DMS114 treated with DMSO at 0.1 percent for 48 hours (cell line): ENCODE data around the gene FNDC3B.
"Not testable (repeated sequence)": the region's sequence is repeated elsewhere in the genome, so short reads cannot be mapped to it uniquely, and the experiment has no call there.

Source experiments
- DNase-seq: peaks from one replicate; lab custom pipeline; 2025; ENCODE audit not compliant: unreplicated experiment; lab: John Stamatoyannopoulos, UW

Gene FNDC3B

DNA sequence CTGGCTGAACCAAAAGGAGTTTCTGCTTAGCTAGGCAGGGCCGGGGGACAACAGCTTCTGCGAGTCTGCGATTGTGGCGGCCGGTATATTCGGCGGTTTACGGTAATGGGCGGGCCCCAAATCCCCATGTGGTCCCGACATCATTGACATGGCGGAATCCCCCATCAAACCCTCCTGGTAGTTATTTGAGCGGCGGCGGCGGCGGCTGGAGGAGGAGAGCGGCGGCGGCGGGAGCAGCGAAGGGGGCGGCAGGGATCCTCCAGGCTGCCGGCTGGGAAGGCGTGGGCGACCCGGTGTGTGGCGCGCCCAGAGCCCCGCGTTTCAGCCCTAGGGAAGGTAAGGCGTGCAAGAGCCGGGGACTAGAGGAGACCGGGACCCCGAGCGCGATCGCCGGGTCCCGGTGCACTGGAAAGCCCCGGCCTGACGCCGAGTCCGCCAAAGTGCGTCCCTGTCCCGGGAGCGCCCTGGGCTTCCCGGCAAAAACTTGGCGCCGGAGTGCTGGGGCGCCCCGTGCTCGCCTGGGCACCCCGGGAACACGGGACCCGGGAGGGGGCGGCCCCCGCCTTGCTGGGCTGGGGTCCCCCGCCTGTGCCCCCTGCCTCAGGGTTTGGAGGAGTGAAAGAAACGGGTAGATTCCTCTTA, at the start of gene FNDC3B:
TSS of gene FNDC3B (plus strand) at position 143 of the 642 bp plus-strand sequence. CDS start 72,902 bp downstream, outside the sequence.
- DNase-seq: peak; percentile 79

DNA sequence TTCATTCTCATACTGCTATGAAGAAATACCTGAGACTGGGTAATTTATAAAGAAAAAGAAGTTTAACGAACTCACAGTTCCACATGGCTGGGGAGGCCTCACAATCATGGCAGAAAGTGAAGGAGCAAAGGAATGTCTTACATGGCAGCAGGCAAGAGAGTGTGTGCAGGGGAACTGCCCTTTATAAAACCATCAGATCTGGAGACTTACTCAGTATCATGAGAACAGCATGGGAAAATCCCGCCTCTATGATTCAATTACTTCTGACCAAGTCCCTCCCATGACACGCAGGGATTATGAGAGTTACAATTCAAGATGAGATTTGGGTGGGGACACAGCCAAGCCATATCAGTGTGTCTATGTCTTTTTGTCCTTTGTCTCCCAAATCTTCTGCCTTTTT, 49.1 kb upstream of the FNDC3B start:
- not testable (repeated sequence) for DNase-seq

- DNase-seq: no peak
Measured at GRCh38 chr3:171991166-171991565, 48.2 kb upstream of the FNDC3B start.

GRCh38 chr3:171994646-171995428, 44.5 kb upstream of the FNDC3B start:
- DNase-seq: no peak

- no peak for DNase-seq
Measured at GRCh38 chr3:171995486-171995885, 43.9 kb upstream of the FNDC3B start.

DNA sequence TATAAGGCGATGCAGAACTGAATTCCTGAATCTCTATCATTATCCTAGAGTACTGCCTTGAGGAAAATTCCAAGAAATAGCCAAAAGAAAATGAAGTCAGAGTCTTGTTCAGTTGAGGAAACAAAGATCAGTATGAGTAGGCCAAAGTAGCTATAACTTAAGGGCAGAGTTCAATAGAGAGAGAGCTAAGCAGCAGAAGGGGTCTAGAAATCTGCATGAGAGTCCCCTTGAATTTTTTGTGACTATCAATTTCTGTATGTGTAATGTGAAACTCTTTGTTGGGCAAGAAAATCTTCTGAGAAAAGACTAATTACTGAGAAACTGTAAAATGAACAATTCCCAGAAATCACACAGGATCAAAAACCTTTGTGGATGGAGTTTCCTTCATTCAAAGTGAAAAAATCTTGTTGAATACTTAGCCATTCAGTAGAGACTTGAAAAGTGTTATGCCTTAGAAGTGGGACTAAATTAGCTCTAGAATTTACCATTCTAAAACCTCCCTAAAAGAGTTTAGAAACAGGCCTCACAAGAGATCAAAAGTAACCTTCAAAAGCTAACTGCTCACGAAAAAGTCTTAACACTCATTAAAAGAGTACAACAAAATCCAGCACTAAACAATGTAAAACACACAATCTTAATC, 43.1 kb upstream of the FNDC3B start:
- DNase-seq: no peak

GRCh38 chr3:171998731-171999130, 40.6 kb upstream of the FNDC3B start:
- not testable (repeated sequence) for DNase-seq

GRCh38 chr3:172001616-172002015, 37.8 kb upstream of the FNDC3B start:
- DNase-seq: not testable (repeated sequence)

- no peak for DNase-seq
Measured at GRCh38 chr3:172002512-172003078, 36.8 kb upstream of the FNDC3B start.

DNA sequence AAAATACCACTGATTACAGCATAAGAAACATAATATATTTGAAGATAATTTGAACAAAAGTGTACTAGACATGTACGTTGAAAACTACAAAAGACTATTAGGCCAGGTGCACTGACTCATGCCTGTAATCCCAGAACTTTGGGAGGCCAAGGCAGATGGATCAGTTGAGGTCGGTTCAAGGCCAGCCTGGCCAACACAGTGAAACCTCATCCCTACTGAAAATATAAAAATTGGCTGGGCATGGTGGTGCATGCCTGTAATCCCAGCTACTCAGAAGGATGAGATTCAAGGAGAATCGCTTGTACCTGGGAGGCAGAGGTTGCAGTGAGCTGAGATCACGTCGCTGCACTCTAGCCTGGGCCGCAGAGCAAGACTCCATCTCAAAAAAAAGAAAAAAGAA, 36.2 kb upstream of the FNDC3B start:
- no peak for DNase-seq

GRCh38 chr3:172007065-172007370, 32.4 kb upstream of the FNDC3B start:
- DNase-seq: no peak

DNA sequence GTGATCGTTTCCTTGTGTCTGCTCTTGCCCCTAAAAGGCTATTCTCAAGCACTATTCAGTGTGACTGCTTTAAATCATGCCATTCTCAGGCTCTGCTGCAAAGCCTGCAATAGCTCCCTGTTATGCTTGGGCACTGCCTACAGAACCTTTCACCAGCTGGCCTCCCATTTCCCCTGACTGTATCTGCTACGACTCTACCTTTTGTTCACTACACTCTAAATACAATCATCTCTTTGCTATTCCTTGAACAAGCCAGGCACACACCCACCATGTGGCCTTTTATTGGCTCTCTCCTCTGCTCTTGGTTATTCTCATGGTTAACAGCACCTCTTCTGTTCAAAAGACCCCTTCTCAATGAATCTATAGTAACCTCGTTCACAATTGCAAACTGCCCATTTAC, 29.6 kb upstream of the FNDC3B start:
- no peak for DNase-seq

DNA sequence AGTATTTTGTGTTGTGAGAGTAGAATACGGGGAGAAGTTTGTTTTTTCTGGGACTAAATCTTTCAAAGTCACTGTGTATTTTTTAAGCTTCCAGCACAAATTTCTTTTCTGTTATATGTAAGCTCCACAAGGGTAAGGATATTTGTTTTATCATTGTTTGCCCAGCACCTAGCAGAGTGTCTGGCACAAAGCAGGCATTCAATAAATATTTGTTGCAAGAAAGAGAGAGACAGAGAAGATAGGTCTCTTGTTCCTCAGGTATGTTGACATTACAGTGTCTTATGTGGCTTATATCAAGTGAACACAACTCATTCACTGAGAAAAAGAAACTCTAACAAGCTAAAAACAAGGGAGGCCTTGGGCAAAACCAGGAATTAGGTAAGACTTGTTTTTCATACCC, 26.6 kb upstream of the FNDC3B start:
- DNase-seq: no peak

DNA sequence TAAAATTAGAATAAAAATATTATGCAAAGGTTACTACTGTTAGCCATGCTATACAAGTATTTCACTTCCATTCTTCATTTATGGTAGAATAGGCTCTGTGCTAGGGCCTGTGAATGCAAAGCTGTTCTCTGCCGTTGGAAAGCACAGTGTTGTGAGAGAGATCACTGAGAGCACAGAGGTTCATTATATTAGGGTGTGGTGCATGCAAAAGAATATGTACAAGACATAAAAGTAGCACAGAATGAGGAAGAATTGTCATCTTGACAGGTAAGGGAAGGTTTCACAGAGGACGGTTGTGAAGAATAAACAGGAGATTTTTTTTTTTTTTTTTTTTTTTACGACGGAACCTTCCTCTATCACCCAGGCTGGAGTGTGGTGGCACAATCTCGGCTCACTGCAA, 25.2 kb upstream of the FNDC3B start:
- no peak for DNase-seq

- DNase-seq: no peak
Measured at GRCh38 chr3:172018364-172018763, 21.0 kb upstream of the FNDC3B start.

GRCh38 chr3:172020763-172021162, 18.6 kb upstream of the FNDC3B start:
- no peak for DNase-seq

DNA sequence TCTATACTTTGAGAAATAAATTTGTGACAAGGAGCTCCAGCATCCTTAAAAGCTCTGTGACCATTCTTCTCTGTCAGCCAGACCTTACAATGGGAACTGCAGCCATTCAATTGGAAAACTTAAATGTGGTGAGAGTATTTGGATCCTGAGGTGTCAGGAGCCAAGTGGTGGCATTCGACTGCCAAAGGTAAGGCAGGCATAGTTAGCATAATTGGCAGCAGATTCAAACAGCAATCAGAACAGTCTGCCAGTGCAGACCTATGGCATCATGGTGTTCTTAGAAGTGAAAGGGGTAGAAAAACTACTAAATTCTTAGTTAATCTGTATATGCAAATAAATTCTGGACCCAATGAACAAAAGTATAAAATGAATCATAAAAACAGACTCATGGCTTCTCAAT, 18.2 kb upstream of the FNDC3B start:
- no peak for DNase-seq

DNA sequence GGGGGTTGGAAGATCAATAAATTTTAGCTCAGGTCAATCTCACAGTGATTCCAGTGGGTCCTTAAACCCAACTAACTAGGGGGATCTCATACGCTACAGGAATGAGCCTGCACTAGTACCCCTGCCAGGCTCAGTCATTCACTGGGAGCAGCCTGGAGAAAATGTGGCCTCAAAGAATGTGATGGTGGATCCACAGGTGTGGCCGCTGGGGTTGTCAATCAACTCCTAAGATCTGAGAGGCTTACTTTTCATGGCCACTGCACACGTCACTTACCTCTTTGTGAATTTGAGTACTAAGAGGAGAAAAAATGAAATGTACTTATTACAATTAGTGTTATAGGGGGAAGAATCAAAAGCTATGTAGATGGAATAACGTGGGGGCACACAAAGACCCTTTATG, 17.5 kb upstream of the FNDC3B start:
- DNase-seq: no peak

DNA sequence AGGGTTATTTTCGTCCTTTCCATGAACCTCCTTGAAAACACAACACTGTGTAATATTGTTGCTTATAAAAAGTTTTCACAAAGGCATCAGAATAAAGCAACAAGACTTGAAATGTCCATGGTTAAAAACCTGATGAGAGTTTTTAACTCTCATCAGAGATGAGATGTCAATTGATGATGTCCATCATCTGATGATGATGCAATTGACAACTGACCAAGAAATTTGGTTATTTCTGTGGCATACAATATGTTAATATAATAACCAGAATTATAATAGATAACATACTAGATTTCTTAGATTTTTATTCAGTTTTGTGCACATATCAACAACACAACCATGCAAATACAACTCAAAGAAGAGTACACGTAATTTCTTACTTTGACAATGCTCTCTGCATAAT, 15.5 kb upstream of the FNDC3B start:
- no peak for DNase-seq

GRCh38 chr3:172024679-172025078, 14.7 kb upstream of the FNDC3B start:
- no peak for DNase-seq

DNA sequence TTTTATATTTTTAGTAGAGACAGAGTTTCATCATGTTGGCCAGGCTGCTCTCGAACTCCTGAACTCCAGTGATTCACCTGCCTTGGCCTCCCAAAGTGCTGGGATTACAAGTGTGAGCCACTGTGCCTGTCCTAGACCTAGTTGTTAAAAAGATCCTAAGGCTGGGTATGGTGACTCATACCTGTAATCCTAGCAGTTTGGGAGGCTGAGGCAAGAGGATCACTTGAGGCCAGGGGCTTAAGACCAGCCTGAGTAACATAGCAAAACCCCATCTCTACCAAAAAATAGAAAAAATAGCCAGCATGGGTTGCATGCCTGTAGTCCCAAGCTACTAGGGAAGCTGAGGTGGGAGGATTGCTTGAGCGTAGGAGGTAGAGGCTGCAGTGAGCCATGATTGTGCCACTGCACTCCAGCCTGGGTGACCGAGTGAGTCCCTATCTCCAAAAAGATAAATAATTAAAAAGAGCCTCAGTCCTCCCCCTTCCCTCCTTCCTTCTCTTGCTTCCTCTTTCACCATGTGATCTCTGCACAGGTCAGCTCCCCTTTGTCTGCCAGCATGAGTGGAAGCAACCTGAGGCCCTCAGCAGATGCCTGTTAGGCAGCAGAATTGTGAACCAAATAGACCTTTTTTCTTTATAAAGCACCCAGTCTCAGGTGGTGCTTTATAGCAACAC, 9.8 kb upstream of the FNDC3B start:
- no peak for DNase-seq
